GM21737 (cell line): ENCODE results near the gene MYO7A.

Source experiments
- ATAC-seq: cut with Tn5 transposase; IDR thresholded peaks from one replicate; pipeline ENCODE4 v1.9.1; 2021; ENCODE audit warnings: mild to moderate bottlenecking, moderate library complexity; ENCODE audit not compliant: unreplicated experiment

Gene MYO7A

DNA sequence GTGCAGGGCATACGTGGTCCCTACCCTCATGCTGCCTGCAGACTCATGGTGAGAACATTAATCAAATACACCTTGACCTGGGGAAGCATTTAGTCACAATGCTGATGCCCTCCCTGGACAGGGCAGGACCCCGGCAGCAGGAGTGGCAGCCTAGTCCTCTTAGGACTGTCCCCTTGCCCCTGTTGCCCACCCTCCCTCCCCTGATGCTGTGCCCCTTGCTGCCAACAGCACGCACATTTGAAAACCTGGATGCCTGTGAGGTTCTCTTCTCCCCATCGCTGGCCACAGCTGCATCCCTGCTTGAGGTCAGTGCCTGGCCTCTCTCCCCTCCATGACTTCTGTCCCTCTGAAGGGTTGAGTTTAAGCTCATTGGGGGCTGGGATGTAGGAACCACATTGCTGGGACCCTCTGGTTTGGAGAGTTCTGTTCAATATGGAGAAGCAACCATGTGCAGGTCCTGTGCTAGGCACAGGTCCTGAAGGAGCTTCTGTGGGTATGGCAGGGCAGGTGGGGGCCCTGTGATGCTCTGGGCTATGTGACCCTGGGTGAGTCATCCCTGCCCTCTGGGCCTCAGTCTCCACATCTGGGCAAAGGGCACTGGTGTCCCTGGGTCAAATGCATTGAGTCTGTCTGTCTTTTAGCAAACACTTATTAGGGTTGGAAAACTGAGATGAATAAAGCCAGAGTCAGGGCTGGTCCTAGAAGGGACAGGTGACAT, 31.3 kb downstream of the MYO7A start:
- ATAC-seq, result no peak

- ATAC-seq, result no peak
Measured at GRCh38 chr11:77159937-77160495, 32.0 kb downstream of the MYO7A start.

DNA sequence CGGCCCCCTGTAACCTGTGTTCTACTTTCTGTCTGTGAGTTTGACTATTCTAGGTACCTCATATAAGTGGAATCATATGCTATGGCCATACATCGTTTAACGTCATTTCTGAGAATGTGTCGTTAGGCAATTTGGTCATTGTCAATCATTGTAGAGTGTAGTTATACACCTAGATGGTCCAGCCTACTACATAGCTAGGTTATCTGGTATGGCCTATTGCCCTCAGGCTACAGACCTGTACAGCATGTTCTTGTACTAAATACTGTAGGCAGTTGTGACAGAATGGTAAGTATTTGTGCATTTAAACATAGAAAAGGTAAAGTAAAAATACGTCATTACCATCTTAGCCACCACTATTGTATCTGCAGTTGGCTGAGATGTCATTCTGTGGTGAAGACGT, 35.2 kb downstream of the MYO7A start:
- ATAC-seq, result no peak

DNA sequence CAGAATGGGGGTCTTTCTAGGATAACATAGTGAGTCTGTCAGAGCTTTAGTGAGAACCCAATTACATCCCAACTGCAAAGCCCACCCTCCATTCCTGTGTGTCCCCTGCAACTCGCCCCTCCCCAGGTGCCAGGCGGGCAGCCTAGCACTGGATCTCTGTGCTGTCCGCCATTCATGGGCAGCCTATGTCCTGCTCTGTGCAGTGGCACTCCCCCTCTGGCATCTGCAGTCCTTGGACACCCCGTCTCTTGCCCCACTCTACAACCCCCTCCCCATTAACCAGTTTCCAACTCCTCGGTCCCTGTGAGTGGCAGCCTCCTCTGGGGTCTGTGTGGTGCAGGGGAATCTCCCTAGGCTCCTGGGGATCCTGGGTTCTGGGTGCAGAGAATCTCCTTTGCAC, 37.0 kb downstream of the MYO7A start:
- ATAC-seq, result no peak

GRCh38 chr11:77166021-77166420, 38.0 kb downstream of the MYO7A start:
- ATAC-seq, result no peak

DNA sequence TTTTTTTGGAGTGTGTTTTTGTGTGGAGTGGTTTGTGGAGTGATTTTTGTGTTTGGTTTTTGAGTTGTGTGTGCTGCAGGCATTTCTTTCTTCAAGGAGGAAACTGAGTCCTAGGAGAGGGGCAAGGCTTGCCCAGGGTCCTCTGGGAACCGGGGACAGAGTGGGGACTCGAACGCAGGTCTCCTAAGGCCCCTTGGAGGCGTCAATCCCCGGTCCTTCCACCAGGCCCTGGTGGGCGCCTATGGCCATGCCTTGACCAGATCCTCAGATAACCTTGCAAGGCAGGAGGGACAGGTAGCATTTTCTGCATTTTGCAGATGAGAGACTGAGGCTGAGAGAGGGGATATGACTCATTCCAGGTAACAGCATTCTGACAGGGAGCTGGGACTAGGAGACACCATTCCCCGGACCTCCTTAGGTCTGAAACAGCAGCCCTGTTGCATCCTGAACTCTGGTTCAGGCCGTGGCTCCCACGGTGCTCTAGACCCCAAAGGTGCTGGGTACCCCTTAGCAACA, 39.1 kb downstream of the MYO7A start:
- ATAC-seq, result no peak

DNA sequence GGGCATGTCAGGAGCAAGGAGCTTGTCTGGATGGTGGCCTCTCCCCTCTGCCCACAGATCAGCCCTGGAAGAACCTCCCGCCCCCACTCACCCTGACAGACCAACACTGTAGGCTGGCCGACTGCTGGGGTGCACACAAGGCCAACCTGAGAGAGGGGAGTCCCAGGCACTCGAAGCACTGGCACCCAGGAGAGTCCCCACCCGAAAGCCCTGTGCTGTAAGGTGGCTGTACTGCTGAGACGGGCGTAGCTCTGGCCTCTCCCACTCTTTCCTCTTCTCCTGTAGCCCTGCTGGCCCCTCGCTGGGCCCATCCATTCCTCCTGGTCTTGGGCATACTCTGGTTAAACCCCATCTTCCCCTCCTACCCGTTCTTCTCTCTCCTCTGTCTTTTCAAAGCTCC, 39.7 kb downstream of the MYO7A start:
- no peak for ATAC-seq

- no peak for ATAC-seq
Measured at GRCh38 chr11:77170107-77170506, 42.1 kb downstream of the MYO7A start.

DNA sequence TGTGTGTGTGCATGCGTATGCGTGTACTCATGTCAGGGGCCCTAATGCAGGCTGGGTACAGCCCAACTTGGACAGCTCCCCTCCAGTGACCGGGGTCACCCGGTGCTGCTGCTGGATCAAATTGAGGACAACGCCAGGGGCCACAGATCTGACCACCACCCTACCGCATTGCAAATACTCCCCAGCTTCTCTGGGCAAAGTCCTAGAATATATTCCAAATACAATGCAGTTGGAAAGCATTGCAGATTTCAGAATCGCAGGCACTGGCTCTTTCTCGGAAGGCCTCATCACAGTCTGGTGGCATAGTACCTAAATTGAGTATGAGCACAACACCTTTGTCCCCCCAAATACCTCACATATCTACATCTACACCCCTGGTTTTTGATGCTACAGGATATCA, 43.2 kb downstream of the MYO7A start:
- ATAC-seq, result no peak

DNA sequence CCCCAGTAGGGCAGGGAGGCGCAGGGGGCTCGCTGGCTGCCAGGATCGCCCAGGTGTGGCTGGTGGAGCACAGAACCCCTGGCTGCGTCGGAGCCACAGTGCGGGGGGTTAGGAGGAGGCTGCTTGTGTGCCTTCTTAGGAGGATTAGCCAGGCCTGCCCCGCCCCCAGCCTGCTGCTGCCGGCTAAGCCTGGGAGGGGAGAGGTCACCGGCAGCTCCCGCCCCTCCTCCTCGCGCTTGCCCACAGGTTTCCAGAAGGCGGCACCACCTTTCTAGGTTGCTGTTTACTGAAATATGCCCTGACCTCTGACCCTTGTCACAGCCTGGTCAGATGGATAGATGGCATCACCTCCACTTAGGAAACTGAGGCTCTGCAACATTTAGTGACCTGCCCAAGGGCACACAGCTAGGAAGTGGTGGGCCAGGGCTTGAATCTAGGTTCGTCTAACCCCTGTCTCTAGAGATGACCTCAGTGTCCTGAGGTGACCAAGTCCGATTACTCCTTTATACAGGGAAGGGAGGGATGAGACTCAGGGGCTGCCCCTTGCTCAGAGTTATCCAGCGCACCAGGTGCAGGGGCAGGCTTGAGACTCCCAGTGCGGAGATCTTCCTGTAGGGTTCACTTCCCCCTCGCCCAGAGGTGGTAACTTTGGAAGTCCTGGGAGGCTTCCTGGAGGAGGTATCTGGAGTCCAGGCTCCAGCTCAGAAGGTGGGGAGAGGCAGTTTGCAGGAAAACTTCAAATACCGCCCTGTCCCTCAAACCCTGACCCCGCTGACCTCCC, 44.0 kb downstream of the MYO7A start:
- ATAC-seq, result no peak

DNA sequence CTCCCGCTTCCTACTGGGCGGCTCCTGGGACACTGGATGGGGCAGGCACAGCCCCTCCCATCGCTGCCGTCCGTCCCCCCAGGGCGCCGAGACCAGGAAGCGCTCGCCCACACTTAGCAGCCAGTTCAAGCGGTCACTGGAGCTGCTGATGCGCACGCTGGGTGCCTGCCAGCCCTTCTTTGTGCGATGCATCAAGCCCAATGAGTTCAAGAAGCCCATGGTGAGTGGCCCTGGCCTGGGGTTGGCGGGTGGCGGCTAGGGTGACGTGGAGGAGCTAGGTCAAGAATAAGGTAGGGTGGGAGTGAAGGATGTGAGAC, 44.6 kb downstream of the MYO7A start:
- ATAC-seq, result no peak

DNA sequence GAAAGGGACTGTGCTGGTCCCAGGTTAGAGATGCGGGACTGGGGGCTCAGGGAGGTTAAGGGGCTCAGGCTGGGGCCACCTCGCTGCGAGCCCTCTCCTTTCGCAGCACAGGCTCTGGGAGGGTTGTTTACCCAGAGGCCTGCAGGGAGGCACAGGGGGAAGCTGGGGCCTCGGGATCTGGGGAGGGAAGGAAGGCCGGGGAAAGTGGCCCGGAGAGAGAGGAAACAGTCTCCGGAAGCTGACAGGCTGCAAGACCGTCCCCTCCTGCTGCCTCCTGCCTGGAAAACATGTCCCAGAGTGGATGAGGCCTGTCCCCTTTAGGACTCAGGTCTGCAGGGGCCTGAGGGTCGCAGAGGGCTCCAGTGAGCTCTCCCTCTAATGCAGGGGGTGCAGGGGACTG, 45.4 kb downstream of the MYO7A start:
- no peak for ATAC-seq

GRCh38 chr11:77174559-77174958, 46.5 kb downstream of the MYO7A start:
- ATAC-seq, result no peak

DNA sequence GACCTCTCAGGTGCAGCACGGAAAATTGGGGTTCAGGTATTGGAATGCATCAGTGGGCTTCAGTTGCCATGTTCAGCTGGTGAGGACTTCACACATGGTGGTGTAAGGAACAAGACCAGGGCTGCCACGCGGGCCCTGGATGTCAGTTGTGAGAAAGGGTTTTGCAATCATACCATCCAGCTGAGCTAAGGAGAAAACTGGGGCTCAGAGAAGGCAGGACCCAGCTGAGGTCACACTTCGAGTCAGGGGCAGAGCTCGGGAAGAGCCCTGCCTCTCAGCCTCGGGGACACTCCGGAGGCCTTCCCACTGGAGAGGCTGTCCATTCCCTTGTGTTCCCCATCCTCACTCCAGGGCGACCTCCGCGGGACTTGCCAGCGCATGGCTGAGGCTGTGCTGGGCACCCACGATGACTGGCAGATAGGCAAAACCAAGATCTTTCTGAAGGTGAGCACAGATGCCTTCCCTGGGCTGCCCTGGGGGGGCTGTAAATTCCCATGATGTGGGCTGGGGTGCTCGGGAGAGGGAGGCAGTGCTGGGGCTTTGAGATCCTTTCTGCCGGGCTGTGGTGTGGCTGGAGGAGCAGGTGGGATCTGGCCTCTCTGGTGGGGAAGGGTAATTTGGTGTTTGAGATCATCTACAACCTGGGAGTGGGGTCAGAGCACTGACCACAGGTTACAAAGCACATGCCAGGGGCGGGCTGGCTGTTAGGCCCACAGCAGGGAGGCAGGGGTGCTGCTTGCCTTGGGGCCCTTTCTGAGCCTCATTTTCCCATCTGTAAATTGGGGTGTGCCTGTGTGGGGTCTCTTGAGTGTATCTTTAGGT, 47.2 kb downstream of the MYO7A start:
- ATAC-seq, result no peak

DNA sequence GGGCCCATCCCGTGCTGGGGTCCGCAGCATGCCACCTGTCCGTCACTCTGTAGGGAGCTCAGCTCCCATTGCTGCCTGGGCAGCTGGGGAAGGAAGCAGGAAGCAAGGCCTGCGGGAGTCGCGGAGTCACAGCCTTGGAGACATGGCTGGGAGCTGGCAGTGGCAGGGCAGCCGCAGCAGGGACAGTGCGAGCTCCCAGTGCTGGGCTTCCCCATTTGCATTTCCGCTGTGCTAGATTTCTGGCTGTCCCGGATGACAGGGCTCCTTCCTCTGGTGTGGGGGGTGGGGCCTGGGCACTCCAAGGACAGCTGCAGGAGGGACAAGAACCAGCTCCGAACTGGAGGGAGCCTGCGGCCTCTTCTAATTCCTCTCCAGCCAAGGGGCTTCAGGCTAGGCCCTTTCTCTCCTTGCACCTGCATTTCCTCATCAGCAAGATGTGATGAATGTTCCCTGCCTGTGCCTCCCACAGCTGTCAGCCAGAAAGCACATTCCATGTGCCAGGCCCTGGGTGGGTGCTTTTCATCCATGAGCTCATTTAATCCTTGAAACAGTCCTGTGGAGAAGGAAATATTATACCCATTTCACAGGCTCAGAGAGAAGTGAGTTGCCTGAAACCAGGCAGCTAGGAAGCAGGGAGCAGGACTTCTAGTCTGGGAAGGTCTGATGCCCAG, 48.0 kb downstream of the MYO7A start:
- no peak for ATAC-seq

DNA sequence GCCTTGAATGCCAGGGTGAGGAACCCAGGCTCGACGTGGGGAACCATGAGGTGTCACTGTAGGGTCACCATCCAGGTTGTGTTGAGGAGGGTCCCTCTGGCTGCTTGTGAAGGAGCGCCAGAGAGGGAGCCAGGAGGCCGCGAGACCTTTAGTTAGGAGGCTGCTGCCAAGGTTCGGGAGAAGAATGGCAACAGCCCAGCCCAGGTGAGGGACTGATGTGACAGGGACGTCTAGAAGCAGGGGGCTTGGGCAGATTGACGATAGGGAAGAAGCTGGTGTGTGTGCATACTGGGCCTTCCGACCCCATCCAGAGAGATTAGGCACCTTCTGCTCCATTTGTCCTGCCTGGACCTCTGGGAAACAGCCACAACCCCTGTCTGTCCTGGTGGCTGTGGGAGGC, 49.0 kb downstream of the MYO7A start:
- ATAC-seq, result no peak

- ATAC-seq, result no peak
Measured at GRCh38 chr11:77178150-77178549, 50.1 kb downstream of the MYO7A start.

GRCh38 chr11:77179048-77179447, 51.0 kb downstream of the MYO7A start:
- no peak for ATAC-seq

DNA sequence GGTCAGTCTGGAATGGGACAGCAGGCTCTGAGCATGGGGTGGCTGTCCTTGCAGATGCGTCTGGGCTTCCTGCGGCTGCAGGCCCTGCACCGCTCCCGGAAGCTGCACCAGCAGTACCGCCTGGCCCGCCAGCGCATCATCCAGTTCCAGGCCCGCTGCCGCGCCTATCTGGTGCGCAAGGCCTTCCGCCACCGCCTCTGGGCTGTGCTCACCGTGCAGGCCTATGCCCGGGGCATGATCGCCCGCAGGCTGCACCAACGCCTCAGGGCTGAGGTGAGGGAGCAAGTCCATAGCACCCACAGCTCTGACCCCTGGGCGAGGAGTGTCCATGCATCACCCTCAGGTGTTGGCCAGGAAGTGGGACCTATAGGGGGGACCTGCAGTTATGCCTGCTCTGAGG, 51.6 kb downstream of the MYO7A start:
- ATAC-seq, result no peak

DNA sequence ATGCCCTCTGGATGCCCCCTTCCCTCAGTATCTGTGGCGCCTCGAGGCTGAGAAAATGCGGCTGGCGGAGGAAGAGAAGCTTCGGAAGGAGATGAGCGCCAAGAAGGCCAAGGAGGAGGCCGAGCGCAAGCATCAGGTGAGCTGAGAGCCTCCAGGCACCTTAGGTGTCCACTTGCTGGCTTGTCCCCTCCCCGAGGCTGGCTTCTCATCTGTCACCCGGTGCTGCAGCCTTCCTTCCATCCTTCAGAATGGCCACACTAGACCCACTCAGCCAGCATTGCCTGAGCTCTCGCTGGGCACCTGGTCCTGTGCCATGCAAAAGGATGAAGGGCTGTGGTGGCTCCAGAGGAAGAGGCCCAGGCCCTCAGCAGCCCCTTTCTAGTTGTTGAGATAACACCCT, 52.3 kb downstream of the MYO7A start:
- no peak for ATAC-seq

- no peak for ATAC-seq
Measured at GRCh38 chr11:77181226-77181625, 53.2 kb downstream of the MYO7A start.
